NCI-H524 treated with DMSO at 0.1 percent for 48 hours (cell line): ENCODE measurements around the gene CSNK2B.

Source experiments
- DNase-seq: peaks from one replicate; lab custom pipeline; 2025; lab: John Stamatoyannopoulos, UW

CSNK2B gene

DNA sequence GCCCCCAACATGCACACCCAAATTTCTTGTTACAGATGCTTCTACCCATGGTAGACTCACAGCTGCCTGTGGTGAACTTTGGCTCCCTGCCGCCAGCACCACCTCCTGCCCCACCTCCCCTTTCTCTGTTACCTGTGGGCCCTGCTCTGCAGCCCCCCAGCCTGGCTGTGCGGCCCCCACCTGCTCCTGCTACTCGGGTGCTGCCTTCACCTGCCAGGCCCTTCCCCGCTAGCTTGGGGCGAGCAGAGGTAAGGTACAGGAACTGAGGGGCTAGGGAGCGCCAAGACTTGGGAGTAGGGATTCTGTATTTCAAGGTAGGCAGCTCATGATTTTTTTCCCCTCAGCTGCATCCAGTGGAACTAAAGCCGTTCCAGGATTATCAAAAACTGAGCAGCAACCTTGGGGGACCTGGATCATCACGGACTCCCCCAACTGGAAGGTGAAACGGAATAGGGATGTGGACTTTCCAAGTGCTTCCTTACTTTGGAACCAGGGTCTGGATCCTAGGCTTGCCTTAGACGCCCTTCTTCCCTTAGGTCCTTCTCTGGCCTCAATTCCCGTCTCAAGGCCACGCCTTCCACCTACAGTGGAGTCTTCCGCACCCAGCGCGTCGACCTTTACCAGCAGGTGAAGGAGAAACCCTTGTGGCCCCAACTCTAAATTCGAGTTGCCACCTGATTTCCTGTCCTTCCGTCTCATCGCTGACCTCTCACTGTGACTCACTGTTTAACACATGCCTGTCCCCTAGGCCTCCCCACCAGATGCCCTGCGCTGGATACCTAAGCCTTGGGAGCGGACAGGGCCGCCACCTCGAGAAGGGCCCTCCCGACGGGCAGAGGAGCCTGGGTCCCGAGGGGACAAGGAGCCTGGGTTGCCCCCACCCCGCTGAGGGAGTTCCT, 28.9 kb upstream of the CSNK2B start:
- DNase-seq: no peak

DNA sequence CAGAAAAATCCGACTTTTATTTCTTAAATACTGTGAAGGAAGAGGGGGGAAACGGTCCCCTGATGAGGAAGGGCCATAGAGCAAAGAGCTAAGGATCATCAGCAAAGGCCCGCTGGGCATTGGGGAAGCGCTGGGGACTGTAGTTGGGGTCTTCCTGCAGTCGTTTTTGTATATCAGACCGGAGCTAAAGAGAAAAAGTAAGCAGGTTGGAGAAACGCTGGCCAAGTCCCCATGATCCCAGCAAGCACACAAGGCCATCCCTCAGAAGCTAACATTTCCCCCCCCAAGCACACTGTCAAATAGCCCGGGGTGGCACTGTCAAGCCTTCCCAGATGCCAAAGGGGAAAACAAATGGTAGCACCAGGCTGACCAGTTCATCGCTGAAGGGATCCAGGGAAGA, 26.8 kb upstream of the CSNK2B start:
- no peak for DNase-seq

DNA sequence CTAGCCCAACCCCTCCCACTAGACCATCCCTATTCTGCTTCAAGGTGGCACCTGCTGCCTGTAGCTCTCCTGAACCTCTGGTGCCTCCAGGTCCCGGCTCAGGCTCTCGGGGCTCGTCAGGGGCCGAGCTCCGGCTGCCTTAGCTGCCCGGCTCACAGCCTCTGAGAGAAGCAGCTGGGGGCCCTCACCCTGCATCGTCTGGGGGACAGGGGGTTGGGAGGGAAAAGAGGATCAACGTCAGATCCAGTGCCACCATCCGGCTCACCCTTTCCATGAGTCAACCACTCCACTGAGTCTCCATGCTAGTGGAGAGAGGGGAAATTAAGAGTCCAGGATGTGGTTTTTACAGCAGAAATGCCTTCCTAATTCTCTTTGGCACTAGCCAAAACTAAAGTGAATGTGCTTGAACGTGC, 26.4 kb upstream of the CSNK2B start:
- DNase-seq: no peak

DNA sequence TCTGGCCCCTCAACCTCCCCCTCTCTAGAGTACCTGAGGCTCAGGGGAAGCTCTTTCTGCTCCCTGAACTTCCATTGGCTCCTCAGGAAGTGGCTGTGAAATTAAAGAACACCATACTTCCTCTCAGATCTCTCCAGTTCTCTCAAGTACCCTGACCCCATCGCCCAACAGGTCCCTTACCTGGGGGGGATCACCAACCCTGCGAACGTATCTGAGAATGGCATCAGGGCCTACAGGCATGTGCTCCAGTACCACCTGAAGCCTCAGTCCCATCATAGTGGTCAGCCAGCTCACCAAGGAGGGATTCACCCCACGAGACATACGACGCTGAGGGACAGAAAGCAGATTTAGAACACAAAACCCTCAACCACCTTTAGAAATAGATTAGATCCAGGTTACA, 25.3 kb upstream of the CSNK2B start:
- no peak for DNase-seq

DNA sequence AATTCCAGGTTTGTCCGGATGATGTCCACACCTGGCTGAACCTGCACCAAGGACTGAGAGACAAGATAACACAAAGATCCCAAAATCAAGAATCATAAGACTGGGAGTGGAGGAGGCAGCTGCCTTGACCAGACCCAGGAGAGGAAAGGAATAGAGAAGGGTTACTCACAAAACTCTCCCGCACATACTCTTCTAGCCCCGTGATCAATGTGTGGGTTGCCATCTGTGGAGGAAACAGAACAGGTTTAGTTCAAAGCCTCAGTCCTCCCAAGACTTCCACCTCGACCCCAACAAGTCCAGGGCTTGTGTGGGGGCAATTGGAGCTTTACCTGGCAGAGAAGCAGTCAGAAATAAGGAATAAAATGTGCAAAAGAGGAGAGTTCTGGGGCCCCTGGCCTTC, 24.5 kb upstream of the CSNK2B start:
- DNase-seq: no peak

DNA sequence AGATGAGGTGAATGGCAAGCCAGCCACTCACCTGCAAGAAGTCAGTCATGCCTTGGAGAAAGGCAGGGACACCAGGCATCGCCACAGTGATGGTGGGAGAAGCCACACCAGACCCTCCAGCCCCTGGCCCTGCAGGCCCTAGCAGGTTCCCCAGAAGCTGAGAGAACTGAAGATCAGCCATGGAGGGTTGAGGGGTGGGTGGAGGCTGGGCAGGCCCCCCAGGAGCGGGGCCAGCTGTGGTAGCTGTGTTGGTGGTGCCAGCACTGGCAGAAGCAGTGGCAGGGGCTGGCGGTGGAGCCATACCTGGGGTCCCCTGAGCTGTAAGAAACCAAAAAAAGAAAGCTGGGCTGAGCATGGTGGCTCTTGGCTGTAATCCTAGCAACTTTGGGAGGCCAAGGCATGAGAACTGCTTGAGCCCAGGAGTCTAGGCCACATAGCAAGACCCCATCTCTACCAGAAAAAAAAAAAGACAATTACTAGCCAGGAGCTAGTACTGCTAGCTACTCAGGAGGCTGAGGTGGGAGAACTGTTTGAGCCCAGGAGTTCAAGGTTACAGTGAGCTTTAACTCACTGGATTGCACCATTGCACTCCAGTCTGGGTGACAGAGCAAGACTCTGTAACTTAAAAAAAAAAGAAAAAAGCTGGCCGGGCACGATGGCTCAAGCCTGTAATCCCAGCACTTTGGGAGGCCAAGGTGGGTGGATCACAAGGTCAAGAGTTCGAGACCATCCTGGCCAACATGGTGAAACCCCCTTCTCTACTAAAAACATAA, 22.9 kb upstream of the CSNK2B start:
- no peak for DNase-seq

DNA sequence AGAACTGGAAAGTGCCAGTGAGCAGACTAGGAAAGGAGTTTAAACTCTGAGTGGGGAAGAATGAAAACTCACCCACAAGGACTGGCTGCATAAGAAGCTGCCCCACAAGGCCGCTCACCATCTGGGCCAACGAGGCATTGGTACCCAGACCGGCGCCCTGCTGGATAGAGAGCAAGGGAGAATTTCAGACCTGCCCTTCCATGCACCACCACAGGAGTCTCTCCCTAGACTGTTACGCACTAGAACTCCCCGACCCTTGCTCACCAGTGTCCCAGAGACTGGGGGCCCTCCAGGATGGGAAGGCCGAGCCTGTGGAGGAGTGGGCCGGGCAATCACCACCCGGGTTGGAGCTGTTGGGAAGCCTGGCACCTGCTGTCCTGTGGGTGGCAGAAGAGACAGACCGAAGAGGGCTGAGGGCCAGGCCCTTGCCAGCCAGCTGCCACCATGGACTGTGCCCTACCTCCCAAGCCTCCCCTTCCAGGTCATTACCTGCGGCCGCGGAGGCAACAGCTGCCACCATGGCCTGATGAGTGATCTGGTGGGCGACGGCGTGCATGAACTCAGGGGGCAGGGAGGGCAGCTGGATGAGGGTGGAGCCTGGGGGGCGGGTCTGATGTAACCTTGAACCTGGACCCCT, 21.9 kb upstream of the CSNK2B start:
- DNase-seq: no peak

DNA sequence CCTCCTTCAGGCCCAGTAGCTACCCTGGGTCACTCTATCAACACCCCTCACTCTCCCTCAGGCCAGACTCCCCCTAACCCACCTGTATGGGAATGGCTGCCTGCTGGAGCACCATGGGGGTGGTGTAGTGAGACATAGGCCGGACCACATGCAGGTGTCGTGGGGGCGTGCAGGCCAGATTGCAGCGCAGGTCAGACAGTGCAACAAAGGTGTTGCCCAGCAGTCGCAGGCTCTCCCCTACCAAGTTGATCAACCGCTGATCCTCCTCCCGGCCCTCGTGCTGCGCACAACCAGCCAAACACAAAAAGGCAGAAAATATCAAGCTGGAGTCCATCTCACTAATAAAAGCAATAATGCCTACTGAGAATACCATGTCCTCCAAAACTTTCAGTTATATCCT, 20.6 kb upstream of the CSNK2B start:
- DNase-seq: no peak

DNA sequence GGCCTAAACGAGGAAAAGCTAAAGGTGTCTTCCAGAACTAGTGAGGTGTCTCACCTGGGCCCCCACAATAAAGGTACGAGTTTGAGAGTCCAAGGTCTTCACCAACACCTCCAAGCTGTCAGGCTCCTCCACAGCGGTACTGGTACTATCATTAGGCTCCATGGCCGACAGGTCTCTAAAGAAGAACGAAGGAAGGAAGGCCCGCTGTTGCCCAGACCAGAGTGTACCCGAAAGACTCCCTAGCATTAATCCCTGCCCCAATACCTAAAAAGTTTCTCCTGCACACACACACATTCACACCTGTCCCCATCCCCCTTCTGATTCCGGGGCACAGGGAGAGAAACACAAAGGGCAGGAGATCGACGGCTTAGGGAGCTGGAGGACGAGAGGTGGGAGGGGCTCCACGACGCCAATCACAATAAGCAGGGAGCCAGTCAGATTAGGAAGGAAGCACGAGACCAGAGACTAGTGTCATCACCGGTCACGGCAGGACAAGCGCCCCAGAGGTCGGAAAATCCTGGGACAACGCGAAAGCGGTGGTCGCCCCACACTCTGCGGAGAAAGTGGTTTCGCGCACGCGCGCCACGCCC, 14.2 kb upstream of the CSNK2B start:
- DNase-seq: peak; percentile 2

DNA sequence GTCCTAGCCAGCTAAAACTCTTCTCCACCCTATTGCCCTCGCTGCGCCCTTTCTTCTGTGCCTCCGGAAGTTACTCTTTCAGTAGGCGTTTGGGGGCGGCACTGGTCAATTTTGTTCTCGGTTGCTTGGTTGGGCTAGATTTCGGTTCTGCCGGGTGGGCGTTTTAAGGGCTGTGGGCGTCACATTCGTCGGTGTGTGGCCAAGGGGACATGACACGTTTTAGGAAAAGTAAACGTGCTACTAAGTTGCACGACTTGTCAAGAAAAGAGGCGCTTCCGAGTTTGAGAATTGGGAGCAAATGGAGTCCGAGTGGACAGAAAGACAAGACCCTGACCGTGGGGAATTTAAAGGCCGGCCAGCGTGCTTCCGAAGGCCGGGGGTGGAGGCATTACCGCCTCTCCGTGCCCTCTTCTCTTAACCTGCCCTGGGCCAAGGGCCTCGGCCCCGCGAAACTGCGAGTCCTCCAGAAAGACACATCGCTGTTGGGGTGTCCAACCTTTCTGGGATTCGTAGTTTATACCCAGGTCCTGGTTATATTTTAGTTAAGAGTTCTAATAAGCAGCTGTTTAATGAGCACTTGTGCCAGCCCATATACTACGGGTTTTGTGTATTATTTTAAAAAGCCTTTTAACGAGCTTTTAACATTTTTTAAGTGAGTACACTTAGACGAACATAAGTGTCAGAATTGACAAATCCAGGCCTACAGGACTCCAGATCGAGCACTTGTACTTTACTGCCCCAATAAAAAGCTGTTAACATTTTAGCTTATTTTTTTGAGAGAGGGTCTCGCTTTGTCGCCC, 12.8 kb upstream of the CSNK2B start:
- DNase-seq: no peak

DNA sequence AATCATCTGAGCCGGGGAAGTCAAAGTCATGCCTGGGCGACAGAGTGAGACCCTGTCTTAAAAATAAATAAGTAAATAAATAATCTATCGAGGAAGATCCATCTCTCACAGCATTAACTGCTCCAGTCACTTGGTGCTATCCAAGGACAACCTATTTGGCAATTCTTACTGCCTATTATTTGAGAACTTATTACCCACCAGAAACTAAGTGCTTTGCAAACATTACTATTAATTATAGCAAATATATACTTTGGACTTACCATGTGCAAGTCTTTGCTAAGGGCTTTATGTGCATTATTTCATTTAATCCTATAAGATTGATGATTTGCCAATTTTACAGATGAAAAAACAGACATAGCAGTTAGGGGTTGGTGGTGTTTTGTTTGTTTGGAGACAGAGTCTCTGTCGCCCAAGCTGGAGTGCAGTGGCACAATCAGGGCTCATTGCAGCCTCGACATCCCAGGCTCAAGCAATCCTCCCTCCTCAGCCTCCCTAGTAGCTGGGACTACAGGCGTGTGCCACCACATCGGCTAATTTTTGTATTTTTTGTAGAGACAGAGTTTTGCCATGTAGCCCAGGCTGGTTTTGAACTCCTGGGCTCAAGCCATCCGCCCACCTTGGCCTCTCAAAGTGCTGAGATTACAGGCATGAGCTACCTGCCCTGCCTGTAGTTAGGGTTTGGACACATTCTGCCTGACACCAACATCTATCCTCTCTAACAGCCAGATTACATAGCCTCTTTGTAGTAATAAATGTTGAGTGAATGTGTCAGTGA, 11.1 kb upstream of the CSNK2B start:
- no peak for DNase-seq

DNA sequence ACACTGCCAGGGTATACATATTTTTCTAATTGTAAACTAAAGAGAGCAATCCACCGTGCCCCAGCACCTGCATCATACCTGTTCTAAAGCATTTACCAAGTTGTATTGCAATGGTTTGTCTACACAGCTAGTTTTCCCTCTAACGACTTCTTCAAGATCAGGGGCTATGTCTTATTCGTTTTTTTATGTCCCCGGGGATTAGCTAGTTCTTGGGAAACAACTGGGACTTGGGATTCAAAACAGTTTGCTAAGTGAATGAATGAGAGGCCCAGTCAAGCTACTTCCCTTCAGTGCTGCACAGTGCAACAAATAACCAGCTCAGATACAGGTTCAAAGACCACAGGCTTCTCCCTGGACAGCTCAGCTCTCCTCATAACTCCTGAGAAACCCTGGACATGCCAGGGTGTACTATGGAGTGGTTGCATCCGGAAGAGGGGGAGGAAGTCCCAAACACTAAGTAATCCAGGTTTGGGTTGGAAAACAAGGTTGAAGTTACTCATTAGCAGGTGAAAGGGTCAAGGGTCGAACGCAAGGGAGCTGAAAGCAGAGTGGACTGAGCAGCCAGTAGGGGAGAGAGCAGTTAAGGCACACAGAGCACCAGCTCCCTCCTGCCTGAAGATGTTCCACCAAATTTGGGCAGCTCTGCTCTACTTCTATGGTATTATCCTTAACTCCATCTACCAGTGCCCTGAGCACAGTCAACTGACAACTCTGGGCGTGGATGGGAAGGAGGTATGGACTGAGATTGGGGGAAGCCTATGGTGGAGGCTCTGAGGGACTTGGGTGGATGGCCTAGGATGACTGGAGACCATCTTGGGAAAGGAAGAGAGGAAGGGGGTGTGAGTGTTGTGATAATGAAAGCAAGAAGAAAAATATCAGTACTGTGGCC, 10.3 kb upstream of the CSNK2B start, which contains the start of gene APOM:
Gene APOM, plus strand, starts transcription at position 546 of the 889 bp plus-strand sequence. Its CDS starts 73 bp downstream, at position 619.
- DNase-seq: no peak

DNA sequence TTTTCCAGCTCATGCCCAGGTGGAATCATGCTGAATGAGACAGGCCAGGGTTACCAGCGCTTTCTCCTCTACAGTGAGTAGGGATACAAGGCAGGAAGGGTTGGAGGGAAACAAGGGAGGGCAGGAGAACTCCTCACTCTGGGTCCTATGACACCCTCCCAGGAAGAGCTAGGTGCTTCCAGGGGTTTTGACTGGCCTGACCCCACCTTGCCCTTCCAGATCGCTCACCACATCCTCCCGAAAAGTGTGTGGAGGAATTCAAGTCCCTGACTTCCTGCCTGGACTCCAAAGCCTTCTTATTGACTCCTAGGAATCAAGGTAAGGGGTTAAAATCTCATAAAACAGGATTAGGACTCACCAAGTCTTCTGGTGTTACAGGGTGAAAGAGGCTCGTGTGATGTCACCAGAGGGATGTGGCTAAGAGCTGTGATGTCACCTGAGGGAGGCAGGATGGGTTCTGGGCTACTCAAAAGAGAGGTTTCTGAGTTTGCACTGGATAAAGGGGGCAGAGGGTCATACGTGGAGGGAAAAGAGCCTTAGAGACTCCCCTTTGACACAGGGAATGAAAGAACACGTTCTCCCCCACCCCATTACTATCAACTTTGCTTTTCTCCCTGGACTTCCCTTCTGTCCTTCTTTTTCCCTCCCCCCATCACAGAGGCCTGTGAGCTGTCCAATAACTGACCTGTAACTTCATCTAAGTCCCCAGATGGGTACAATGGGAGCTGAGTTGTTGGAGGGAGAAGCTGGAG, 8.3 kb upstream of the CSNK2B start:
- DNase-seq: no peak

DNA sequence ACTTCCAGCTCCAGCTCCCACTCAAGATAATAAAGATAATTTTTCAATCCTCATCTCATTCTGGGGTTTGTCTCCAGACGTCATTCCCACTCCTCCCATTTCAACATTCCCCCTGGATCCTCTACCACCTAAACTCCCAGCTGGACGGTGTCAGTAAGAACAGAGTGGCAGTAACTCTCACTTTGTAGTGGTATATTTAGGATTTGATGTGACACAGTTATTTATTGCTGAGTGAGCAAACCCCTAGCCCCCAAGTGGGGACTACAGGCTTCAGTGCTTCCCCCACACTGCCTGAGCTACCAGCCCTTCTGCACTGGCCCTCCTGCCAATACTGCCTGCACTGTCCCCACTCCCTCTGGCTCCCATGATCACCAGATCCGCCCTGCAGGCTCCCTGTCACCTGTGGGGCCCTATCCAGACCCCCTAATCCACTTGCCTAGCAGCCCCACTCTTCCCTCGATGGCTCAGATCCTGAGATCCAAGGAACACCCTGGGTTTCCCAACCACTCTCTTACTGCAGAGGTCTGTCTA, 7.7 kb upstream of the CSNK2B start:
- no peak for DNase-seq

DNA sequence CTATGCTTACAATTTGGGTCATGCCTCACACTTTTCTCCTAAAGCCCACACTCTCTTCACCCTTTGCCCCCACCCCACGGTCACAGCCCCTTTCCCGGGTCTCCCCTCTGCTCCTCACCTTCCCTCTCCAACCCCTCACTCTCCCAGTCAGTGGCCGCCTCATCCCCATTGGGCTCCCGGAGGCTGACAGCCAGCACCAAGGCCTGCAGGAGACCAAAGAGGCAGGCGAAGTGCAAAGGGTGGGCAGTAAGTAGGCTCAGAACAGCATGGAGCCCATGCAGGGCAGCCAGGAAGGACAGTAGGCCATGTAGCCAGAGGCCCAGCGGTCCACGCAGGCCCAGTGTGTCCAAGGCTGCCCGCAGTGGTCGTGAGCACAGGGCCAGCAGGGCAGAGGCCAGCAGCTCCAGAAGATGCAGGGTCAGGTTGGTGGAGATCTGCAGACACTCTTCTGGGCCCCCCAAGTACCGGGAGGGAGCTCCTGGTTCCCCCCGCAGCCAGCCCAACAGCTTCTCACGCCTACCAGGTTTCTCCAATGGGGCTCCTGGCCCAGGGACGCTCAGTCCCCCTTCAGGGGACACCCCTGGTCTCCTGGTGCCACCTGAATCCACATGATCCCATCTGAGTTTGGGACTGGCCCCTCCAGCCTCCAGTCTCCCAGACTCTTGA, 6.8 kb upstream of the CSNK2B start:
- no peak for DNase-seq

DNA sequence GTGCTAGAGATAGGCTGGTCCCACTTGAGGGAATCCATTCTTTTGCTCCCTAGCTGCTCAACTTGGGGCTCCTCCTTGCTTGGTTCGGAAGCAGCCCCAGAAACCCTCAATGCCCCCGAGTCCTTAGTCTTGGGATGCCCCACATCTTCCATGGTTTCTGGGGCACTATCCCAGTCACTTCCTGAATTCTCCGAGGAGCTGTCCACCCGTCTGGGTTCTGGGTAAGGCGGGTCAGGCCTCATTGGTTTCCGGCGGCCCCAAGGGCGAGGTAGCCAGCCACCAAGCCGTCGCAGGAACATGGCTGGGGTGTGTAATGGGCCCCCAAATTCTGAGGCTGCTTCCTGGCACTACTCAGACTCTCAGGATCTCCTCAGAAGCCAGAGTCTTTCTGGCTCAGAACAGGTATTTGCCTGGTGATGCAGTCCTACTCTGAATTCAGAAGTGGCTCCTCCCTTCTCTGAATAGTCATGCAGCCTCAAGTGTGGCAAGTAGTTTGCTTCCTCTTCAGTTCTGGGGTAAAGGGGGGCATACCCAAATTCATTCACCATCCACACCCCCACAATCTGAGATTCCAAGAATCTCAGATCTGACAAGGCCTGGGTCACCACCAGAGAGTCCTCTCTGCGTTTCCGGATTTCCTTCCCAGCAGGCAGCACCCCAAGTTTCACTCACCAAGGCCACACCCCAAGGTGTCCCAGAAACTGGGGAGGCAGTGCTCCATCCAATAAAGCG, 6.1 kb upstream of the CSNK2B start:
- DNase-seq: no peak
